ENCODE measurements around the gene LOC128125822.
"Not testable (repeated sequence)": the region's sequence is repeated elsewhere in the genome, so short reads cannot be mapped to it uniquely, and the experiment has no call there.

Gene LOC128125822

DNA sequence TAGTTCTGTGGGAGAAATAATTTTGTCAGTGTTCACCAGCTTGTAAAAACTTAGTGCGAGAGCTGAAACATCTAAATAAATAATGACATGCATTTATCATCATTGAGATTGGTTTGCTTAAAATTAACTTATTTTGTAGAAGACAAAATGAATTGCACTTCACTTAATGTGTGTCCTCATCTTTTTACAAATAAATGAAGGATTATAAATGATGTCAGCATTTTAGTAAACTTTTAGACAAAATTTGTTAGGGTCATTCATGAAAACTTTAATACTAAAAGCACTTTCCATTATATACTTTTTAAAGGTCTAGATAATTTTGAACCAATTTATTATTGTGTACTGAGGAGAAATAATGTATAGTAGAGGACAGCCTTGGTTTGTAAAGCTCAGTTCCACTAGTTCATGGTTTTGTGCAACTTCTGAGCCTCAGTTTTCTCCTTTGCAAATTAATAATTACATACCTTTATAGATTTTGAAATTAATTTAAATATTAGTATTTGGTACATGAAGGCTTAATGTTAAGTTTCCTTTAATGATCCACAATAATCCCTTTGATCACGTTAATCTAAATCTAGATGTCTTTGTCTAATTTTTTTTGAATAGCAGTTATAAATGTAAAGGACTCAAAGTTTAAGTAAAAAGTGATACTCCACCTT, 9.2 kb downstream of the LOC128125822 start:
- no peak for DNase-seq (ENCODE audit: low spot score)

DNA sequence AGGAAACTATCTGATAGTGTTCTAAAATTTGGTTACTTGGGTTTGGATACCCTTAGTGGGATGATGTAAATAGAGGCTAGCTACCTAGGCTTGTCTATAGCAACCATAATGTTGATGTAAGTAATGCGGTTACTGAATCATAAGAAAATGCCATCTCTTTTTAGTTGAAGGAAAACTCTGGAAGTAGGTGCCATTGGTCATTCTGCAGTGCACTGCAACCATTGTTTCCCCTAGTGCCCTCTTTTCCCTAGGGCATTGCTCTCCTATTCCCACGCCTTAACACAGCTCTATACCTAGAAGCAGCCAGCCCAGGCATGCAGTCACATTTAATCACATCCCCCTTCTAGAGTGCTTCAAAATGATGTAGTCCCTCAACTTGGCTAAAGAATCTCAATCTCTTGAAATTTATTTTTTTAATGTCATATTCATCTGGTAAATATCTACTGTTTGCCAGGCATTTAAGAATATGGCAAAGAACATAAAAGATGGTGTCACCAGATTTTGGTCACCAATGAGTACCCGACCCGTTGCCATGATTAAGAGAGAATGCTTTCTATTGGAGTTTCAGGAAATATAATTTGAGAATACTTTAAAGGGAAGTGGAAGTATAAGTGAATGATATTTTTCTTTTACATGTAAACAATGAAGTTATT, 10.4 kb downstream of the LOC128125822 start:
- DNase-seq (ENCODE audit: low spot score), result no peak

DNA sequence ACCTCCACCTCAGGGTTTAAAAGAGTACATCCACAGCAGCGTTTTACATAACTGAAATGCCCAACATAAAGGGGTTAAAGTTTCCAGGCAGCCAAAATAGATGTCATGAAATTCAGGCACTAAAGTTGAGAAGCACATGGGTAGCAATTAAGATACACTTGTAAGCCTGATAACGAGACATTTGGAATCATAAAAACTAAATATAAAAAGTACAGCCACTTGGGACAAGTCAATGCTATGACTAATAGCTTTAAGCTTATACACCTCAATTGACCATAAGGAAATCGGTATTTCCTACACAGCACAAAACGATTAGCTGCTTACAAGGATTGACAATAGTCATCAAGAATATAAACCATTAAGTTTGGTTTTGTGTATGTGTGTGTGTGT, 11.8 kb downstream of the LOC128125822 start:
- DNase-seq (ENCODE audit: low spot score), result no peak

DNA sequence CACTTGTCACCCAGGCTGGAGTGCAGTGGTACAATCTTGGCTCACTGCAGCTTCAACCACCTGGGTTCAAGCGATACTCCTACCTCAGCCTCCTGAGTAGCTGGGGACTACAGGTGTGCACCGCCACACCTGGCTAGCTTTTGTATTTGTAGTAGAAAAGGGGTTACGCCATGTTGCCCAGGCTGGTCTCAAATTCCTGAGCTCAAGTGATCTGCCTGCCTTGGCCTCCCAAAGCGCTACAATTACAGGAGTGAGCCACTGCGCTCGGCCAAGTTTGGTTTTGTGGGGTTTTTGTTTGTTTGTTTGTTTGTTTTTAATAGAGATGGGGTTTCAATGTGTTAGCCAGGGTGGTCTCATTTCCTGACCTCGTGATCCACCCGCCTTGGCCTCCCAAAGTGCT, 12.3 kb downstream of the LOC128125822 start:
- no peak for DNase-seq (ENCODE audit: low spot score)

DNA sequence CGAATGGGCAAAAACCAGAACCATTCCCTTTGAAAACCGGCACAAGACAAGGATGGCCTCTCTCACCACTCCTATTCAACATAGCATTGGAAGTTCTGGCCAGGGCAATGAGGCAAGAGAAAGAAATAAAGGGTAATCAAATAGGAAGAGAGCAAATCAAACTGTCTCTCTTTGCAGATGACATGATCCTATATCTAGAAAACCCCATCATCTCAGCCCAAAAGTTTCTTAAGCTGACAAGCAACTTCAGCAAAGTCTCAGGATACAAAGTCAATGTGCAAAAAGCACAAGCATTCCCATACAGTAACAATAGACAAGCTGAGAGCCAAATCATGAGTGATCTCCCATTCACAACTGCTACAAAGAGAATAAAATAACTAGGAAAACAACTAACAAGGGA, 13.4 kb downstream of the LOC128125822 start:
- not testable (repeated sequence) for DNase-seq (ENCODE audit: low spot score)

DNA sequence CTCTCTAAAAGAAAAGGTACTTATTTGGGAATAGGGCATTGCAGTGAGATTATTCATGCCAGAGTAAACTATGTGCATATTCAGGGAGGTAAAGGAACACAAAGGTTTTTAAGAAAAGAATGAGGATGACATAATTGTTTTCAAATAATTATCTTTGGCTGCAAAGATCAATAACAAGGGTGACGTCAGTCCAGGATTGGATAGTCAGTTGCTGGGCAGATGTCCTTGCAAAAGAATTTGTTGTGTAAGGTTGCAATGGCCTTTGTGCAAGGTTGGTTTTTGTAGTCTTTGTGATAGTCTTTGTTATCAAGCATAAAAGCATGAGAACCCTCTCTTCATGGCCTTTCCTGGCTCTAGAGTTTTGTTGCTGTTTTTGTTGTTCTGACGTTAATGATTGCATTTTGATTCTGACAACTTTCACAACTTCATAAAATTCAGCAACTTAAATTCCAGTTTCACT, 17.7 kb downstream of the LOC128125822 start:
- DNase-seq (ENCODE audit: low spot score), result no peak

DNA sequence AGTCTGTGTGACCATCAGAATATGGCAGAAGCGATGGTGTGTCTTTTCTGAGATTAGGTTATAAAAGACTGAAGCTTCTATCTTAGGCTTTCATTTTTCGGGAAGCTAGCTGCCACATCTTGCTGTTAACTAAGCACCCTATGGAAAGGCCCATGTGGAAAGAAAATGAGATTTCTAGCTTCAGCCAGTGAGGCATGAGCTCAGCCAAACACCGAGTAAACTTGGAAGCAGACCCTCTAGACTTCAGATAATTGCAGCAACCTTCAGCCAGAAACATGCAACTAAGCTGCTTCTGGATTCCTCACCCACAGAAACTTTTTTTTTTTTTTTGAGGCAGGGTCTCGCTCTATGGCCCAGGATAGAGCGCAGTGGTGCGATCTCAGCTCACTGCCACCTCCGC, 20.6 kb downstream of the LOC128125822 start:
- DNase-seq (ENCODE audit: low spot score), result no peak

DNA sequence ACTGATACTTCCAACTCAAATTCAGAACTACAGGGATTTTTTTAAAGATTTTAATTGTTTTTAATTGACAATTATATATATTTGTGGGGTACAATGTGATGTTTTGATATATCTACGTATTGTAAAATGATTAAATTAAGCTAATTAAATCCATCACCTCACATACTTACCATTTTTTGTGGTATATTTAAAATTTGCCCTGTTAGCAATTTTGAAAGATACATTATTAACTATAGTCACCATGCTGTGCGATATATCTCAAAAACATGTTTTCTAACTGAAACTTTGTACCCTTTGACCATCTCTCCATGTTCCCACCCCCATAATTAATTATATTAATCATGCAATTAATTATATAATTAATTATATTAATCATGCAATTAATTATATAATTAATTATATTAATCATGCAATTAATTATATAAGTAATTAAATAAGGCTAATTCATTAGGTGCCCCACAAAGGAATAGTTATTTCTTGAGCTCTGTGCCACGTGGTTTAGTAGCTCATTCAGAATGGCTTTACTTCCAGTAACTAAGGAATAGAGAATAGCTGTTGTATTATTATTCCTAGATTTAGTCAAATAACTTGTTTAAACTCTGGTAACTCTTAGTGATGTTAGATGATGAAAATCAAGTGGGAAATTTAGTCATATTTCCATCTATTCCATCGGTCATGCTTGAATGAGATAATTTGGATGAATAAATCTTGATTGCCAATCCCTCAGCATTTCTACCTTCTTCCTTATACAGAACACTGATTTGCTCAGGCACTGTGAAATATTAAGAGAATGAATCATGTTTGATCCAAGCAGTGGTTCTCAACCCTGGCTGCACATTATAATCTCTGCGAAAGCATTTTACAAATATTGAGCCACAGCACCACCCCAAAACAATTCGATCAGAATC, 25.1 kb downstream of the LOC128125822 start:
- no peak for DNase-seq (ENCODE audit: low spot score)

DNA sequence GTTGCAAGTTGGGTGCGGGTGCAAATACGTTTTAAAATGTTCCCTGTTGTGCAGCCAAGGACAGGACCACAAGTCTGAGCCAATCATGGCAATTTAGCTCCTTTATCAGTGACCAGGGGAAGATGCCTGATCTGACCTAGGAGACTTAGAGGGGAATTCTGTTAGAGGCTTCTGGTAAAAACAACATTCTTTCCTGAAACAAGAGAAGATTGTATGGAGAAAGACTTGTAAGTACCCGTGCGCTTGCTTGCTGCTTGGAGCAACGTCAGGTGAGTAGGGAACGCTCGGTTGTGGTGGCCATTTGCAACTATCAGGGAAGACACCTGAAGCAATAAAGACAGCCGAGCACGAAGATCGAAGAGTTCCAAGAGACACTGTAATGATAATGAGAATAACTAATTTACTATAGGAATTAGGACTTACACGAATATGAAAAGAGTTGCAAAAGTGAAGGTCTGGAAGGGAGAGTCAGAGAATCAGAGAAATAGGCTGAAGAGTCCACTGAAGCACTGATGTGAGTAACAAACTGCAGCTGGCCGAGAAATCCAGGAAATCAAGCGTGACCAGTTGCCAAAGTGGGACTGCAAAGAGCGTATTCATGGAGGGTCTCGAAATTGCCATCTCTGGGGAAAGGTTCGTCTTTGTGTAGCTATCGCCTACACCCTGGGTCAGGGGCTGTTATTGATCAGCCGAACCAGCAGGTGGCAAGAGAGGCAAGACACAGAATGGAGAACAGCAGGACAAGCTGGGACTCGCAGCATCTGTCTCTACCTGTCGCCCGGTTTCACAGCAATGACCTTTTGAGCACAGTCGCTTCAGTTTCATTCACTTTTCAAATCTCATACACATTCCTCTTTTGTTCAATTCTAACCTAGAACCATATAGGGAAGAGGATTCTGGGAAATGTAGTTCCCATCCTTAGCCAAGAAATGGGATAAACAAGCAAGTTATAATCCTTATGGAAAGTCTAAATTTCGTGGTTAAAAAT, 26.1 kb downstream of the LOC128125822 start:
- DNase-seq (ENCODE audit: low spot score), result peak; percentile 94

DNA sequence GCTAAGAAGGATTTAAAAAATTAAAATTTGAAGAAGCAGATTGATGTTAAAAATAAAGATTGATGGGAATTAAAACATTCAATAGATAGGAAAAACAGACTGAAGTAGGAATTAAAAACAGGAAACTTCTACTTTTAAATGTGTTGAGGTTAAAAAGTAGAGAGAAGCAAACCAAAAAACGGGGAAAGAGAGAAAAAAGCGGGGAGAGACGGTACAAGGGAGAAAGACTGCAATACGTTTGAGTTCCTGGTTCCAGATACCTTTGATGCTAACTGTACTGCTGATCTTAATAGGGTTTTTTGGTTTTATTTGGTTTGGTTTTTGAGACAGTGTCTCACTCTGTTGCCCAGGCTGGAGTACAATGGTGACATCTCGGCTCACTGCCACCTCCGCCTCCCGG, 27.0 kb downstream of the LOC128125822 start:
- no peak for DNase-seq (ENCODE audit: low spot score)

DNA sequence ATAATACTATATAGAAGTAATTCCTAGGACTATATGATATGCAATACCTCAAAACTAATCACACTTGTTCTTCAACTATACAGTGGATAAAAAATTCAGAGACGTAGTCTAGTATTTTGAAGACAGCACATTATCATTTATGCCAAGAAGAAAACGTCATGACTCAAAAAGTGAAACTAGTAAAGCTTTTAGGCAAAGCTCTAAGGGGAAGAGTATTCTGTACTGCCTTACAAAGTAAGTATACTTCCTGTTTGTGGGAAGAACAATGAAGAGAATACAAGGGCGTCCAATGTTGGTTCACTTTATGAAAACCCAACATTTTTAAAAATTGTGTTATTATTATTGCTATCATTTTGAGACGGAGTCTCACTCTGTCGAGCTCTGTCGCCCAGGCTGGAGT, 27.9 kb downstream of the LOC128125822 start:
- no peak for DNase-seq (ENCODE audit: low spot score)

DNA sequence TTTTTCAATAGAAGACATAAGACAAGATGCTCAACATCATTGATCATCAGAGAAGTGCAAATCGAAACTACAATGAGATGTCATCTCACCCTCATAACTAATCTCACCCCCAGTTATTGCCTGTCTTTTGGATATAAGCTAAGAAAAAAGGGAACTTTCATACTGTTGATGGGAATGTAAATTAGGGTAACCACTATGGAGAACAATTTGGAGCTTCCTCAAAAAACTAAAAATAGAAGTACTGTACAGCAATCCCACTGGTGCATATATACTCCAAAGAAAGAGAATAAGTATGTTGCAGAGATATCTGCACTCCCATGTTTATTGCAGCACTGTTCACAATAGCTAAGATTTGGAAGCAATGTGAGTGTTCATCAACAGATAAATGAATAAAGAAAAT, 37.0 kb downstream of the LOC128125822 start:
- DNase-seq (ENCODE audit: low spot score), result no peak

DNA sequence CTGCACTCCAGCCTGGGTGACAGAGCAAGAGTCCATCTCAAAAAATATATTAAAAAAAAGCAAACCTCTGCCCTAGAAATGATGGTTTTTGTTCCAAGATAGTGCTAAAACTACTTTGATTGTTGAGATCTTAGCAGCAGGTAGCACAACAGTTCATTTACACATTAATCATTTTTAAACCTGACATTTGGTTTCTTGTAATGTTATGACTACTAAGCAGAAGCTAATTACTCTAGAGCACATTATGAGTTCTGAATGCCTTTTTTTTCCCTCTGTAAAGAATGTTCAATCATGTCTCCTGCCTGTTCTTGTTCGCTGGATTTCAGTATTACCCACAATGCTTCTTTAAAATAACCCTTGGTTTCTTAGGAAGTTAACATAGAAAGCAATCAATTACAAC, 38.7 kb downstream of the LOC128125822 start:
- DNase-seq (ENCODE audit: low spot score), result no peak

DNA sequence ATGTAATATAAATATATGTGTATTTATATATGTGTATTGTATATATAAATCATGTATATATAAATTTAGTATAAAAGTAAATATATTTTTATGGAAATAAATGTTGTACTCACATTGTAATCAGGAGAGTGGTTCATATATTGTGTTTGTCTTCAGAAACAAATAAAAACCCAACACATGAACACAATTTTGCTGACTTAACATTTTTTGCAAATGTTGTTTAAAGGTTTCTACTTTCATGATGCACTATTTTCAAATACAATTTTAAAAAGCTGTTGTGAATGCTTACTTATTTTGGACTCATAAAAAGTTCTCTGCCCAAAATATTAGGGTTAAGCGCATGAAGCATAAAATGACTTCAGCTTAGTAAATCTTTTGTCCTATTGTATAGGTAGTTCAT, 39.3 kb downstream of the LOC128125822 start:
- no peak for DNase-seq (ENCODE audit: low spot score)

DNA sequence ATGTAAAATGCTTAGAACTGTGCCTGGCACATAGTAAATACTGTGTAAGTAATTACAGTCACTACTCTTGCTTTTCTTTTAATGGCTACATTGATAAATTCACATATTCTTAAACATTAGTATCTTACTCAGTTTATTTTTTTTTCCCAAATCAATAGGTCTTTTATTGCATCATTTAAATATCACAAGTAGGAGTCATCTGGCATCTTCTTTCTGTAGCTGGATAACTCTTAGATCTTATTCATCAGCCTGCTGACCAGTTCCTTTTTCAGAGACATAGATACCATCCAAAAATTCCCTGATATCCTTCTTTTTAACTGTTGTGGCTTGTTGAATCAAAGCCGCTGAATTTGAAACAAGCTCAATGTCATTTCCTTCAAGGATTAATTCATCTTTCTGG, 43.3 kb downstream of the LOC128125822 start:
- DNase-seq (ENCODE audit: low spot score), result no peak

Small RNA genes within 50 kb of the gene (small RNA-seq; reads per million reads assigned to genes)
- gene AL513043.1, result 0 reads per million in 2 experiments
